Measurements from ENCODE around the gene TEAD4.

Gene TEAD4

GRCh38 chr12:3038166-3038565 lies 79.0 kb downstream of the TEAD4 start:
- Histone ChIP-seq H3K9me3 (ENCODE audit: severe bottlenecking) (no peaks in the 10 kb centered on the region), H3K36me3 (ENCODE audit: low read depth) (peaks cover 11% of the 10 kb centered on the region), H3K4me3 (ENCODE audit: severe bottlenecking) (no peak overlapping the region), H3K4me1 (ENCODE audit: insufficient read depth, poor library complexity, severe bottlenecking) (no peaks in the 10 kb centered on the region), H3K27ac (ENCODE audit: poor library complexity, severe bottlenecking) (no peak overlapping the region), H3K27me3 (ENCODE audit: insufficient read depth, poor library complexity, severe bottlenecking) (no peaks in the 10 kb centered on the region)
- ATAC-seq (ENCODE audit: low read depth) (no peak), DNase-seq (ENCODE audit: low spot score) (no peak)
- TF ChIP-seq CTCF (IDR thresholded peaks at IDR 0.05; ENCODE audit: poor library complexity, severe bottlenecking) = no peak

GRCh38 chr12:3038926-3039510 lies 79.8 kb downstream of the TEAD4 start:
- H3K9me3 ChIP-seq (ENCODE audit: severe bottlenecking) = no peaks in the 10 kb centered on the region
- H3K27ac ChIP-seq (ENCODE audit: poor library complexity, severe bottlenecking) = no peak overlapping the region
- no peaks in the 10 kb centered on the region for H3K4me1 ChIP-seq (ENCODE audit: insufficient read depth, poor library complexity, severe bottlenecking)
- no peak for DNase-seq (ENCODE audit: low spot score)
- no peak for TF ChIP-seq CTCF (IDR thresholded peaks at IDR 0.05; ENCODE audit: poor library complexity, severe bottlenecking)
- no peaks in the 10 kb centered on the region for H3K27me3 ChIP-seq (ENCODE audit: insufficient read depth, poor library complexity, severe bottlenecking)
- peaks cover 11% of the 10 kb centered on the region for H3K36me3 ChIP-seq (ENCODE audit: low read depth)
- no peak for ATAC-seq (ENCODE audit: low read depth)
- no peak overlapping the region for H3K4me3 ChIP-seq (ENCODE audit: severe bottlenecking)

- H3K27me3 ChIP-seq (ENCODE audit: insufficient read depth, poor library complexity, severe bottlenecking) = no peaks in the 10 kb centered on the region
- ATAC-seq (ENCODE audit: low read depth) (no peak), DNase-seq (ENCODE audit: low spot score) (peak; percentile 64)
- H3K4me3 ChIP-seq (ENCODE audit: severe bottlenecking) = no peak overlapping the region
- no peak overlapping the region for H3K27ac ChIP-seq (ENCODE audit: poor library complexity, severe bottlenecking)
- H3K4me1 ChIP-seq (ENCODE audit: insufficient read depth, poor library complexity, severe bottlenecking) = no peaks in the 10 kb centered on the region
- H3K9me3 ChIP-seq (ENCODE audit: severe bottlenecking) = no peaks in the 10 kb centered on the region
- H3K36me3 ChIP-seq (ENCODE audit: low read depth) = peaks cover 8% of the 10 kb centered on the region
- TF ChIP-seq CTCF (IDR thresholded peaks at IDR 0.05; ENCODE audit: poor library complexity, severe bottlenecking) = no peak
These were observed 80.9 kb downstream of the TEAD4 start for GRCh38 chr12:3040026-3040656.

- Histone ChIP-seq H3K9me3 (ENCODE audit: severe bottlenecking) (no peaks in the 10 kb centered on the region), H3K4me1 (ENCODE audit: insufficient read depth, poor library complexity, severe bottlenecking) (no peaks in the 10 kb centered on the region), H3K36me3 (ENCODE audit: low read depth) (peaks cover 8% of the 10 kb centered on the region), H3K27me3 (ENCODE audit: insufficient read depth, poor library complexity, severe bottlenecking) (no peaks in the 10 kb centered on the region), H3K27ac (ENCODE audit: poor library complexity, severe bottlenecking) (no peak overlapping the region), H3K4me3 (ENCODE audit: severe bottlenecking) (no peak overlapping the region)
- ATAC-seq (ENCODE audit: low read depth) (no peak; the same call in 2 of the 3 replicates), DNase-seq (ENCODE audit: low spot score) (peak; percentile 68)
- TF ChIP-seq CTCF (IDR thresholded peaks at IDR 0.05; ENCODE audit: poor library complexity, severe bottlenecking) = no peak
These were observed 81.7 kb downstream of the TEAD4 start for GRCh38 chr12:3040663-3041544.

All from RWPE2 (cell line).